Inflammatory macrophage treated with lipopolysaccharide for 1 hour (primary cell): ENCODE data around the gene FAM124A.

Experiments
- DNase-seq, 2 donors: peaks; one replicate each; pipeline ENCODE4 v3.0.0-alpha.2; 2020 to 2022

FAM124A gene

DNA sequence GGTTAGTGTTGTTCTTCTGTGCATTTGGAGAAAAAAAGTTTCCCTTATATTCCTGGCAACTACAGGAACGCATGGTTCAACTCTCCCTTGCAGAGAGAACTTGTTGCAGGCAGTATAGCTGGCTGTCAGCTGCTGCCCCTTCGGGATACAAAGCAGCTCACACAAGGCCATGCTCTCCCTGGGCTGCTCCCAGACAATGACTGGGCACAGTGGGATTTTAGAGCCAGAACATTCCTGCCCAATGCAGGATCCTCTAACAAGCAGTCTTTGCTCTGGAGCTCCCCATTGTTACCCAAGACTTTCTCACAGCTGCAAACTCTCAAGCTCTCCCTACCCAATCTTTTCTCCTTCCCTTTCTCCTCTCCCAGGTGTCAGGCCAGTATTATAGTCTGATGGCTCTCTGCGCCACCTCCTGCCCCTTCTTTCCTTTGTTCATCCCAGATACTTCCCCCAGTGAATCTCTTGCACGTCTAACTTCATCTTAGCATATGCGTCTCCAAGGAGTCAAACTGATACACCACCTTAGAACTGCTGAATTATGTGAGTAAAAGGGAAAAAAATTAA lies 89.8 kb downstream of the FAM124A start:
- DNase-seq = no peak

DNA sequence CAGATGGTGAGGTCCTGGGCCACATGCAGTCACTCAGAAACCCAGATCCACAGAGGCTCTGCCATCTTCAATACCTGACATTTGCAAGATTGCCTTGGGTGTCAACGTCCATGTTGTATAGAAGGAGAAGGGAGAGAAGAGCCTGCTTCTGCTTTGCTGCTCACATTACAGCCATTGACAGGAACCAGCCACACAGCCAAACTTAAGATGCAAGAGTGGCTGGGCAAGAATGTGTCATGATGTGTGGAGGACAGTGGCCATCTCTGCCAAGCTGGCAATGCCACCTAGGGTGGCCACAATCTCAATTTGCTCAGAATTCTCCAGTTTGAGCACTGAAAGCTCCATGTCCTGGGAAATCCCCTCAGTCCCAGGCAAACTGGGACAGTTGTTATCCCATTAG lies 91.4 kb downstream of the FAM124A start:
- no peak for DNase-seq

DNA sequence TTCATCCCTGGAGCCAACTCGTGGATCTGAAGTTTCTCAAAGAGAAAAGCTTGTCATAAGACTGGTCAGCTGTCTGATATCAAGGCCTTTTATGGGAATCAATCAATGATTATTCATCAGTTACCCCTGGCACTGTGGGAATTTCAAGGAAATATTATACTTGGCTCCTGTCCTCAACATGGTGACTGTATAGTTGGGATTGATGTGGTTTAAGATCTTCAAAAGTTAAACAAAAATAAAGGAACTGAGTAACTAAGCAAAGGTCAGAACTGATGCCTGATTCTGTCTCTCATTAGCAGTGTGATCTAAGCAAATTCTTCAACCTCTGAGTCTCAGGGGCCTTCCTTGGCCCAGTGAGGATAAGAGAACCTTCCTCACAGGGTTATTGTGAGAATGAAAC lies 95.1 kb downstream of the FAM124A start:
- no peak for DNase-seq

DNA sequence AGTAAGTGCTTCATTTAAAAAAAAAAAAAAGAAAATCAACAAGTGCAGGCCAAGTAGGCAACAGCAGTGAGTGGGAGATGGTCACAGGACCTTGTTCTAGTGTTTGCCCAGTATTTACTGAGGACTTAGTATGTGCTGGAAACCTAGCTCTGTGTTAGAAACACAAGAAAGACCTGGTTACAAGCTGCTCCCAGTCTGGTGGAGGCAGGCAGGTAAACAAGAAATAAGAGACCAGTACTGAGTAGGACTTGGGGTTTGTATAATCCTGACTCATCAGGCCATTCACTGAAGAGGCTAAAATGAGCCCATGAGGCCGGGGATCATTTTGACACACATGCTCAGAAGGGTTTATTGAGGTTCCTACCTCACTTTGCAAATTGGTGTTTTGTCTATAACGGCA lies 95.8 kb downstream of the FAM124A start:
- no peak for DNase-seq

DNA sequence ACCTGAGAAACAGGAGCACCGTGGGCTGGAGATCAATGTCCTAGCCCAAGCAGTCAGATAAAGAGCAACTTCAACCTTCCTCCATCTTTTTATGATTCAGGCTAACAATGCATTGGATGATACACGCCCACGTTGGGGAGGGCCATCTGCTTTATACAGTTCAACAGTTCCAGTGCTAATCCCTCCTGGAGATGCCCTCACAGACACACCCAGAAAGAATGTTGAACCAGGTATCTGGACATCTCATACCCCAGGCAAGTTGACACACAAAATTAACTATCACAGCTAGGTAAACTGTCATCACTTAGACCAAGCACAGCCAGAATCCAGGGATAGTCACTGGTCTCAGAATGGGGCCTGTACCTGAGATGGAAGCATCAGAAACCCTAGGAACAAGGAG lies 96.7 kb downstream of the FAM124A start:
- DNase-seq = no peak

DNA sequence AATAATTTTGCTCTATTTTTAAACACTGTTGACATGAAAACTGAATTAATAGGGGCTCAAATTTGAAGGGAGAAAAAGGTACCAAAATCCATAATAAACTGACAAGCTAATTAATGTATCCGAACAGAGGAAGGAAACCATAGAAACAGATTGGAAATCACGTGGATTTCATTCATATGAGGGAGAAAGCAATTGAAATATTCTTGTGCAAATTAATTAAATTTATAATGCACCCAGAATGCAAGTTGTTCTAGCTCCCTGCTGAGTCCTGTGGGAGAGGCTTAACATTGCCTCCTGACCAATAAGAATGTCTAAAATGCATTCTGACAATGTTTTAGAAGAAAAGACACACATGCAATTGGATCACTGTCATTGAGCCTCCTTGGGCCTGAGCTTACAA lies 99.6 kb downstream of the FAM124A start:
- DNase-seq = no peak

DNA sequence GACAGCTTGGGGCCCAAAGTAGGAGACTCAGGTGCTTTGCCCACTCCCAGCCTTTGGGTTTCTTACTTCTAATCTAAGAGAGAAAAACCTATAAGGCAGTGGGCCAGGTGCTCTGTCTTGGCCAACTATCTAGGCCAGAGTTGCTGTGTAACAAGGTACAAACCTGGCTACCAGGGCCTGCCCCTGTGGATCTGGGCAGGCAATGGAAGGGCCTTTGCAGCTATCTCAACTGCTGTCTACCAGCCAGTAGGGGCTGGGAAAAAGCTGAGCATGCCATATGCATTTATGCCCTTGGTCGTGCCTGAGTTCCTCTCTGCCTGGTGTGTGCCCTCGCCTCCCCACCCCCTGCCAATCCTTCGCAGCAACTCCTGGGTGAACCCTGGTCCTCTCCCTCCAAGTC lies 100.6 kb downstream of the FAM124A start:
- DNase-seq = no peak

DNA sequence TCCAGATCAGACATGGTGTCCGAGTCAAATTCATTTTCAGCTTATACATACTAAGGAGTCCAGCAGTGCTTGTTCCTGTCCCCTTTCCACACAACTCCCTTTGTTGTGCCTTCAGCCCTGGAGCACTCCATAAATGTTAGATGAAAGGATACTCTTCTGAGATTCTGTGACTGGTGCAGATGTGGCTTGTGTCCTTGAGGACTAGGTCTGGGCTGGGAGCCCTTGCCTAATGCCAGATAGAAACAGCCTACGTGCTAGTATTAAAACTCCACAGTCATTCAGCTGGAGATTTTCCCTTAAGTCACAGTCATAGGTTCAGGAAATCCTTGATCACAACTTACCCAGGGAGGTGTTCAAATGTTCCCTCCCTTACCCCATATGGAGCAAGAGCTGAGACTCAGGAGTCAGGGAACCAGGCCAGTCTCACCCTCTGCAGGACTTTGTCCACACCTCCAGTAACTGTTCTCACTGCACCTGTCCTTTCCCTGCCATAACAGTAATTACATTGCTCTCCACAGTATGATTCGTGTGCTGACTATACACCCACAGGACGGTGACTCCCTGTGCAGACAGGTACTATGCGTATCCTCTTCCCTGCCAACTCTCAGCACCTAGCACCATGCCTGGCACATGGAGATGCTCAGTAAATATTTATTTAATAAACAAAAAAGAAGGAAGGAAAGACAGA lies 101.8 kb downstream of the FAM124A start:
- no peak for DNase-seq

DNA sequence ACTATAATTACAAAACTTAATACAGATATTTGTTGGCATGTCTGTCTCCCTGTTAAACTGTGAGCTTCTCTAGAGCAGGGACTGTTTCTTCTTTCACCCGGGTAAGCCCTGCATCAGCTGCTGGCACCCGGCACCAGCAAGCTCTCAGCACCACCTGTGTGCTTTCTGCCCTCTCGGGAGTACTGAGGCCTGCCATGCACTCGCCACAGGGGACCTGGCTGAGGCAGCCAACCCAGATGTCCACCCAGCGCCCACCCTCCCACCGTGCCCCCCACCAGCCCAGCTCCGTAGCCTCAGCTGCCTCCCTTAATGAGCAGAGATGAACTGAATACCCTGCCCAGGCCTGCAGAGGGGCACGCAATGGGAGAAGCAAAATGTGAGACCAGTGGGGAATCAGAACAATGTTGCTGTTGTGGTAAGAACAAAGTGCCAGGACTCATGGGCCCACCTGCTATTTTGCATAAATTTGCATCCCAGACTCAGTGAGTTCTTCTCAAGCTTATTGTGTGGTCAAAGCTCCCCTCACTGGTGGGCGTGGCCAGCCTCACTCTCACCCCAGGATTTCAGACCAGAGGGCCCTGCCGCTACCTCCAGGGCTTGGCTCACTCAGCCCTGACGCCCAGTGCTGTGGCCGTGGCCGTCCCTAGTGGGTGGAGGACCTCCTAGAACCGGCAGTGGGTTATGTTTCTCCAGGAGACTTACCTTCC lies 102.7 kb downstream of the FAM124A start:
- DNase-seq = no peak

DNA sequence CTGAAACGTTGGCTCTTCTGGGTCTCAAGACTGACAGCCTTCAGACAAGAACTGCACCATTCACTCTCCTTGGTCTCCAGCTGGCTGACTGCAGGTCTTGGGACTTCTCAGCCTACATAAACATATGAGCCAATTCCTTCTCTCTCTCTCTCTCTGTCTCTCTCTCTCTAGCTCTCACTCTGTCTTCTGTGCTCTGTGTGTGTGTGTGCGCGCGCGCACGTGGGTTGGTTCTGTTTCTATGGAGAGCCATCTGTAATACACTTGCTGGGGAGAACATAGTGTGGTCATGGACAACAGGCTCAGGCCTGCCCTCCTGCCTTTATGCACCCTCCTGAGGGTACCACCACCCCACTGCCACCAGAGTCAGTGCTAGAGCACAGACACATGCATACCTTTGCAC lies 103.6 kb downstream of the FAM124A start:
- DNase-seq = no peak

DNA sequence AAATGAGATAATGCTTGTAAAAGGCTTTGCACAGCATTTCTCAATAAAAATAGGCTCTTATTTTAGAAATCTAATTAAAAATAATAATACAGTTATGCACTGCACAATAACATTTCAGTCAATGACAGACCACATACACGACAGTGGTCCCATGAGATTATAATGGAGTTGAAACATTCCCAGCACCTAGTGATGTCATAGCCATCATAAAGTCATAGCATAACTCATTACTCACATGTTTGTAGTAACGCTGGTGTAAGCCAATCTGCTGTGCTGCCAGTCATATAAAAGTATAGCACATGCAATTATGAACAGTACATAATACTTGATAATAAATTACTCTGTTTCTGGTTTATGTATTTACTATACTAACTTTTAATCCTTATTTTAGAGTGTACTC lies 104.6 kb downstream of the FAM124A start:
- DNase-seq = no peak

DNA sequence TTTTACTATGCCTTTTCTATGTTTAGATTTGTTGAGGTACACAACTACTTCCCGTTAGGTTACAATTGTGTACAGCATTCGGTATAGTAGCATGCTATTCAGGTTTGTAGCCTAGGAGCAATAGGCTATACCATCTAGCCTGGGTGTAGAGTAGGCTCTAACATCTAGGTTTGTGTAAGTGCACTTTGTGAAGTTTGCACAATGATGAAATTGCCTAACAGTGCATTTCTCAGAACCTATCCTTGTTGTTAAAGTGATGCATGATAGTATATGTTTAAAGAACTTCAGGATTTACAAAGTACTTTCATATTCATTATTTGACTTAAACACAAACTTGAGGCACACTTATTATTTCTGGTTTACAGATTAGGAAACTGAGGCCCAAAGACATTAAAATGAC lies 105.8 kb downstream of the FAM124A start:
- peak; percentile 46 to 51 for DNase-seq

DNA sequence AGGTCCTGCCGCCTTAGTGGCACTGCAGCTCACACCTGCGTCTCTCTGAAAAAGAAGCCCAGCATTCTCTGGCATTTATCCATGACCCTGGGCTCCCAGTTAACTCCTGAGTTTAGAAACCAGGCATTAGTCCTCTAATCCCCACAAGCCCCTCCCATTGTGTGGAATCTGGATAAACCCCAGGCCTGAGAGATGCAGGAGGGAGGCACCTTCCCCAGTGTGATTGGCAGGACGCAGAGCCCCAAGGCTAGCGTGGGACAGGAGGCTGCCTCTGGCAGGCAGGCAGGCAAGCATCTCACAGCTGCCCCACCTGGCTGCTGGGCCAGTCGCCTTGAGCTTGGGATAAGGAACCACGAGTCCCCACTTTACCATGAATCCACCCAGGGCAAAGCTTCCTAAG lies 106.3 kb downstream of the FAM124A start:
- no peak for DNase-seq

DNA sequence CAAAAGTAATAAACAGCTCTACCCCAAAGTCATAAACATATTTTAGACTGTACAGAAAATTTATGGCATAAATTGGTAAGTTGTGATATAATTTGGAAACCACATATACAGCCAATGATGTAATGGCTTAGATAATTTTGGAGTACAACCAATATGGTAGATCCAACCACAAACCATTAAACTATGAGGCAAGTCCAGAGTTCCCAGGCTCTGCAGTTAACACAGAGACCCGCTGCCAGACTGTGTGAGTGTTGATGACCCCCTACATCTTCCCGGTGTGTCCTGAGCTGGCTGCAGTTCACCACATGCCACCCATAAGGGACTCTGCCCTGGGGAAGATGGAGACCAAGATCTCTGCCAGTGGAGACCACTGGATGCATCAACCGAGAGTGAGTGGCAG lies 107.4 kb downstream of the FAM124A start:
- DNase-seq = peak; percentile 28 to 54

DNA sequence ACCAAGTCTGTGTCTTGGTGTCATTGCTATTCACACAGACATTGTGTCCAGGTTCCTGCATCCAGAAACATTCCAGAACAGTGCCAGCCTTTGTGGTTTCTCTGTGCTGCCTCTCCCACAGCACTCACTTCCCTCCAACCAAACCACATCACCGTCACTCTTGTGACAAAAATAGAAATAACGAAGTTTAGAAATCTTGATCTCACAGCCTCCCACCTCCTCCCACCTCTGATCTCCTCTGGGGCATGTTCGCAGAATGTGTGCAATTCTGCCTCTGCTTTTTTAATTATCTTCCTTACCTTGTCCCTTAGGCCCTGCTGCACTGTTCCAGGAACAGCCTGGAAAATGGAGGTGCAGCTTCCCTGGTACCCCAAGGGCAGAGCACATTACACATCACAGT lies 108.6 kb downstream of the FAM124A start:
- DNase-seq = peak; percentile 82 to 95

DNA sequence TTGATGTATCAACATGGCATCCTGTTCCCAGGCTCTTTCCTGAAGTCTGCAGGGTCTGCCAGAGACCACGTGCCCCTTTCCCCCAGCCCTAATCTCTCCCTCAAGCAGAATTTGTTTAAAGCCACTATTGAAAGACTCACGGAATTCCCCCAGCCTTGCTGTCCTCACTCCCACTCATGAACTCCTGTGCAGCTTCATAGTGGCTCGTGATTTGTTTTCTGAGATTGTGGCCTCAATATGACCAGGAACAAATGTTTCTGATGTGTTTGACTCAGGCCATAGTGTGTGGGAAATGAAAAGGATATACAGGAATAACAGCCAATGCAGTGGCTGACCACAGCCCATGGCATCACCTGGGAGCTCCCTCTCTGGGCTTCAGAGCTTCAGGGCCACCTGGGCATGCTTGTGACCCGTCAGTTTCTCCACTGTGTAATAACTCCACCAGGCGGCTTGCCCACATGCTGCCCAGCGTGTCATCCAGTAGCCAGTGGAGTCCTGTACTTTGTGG lies 109.2 kb downstream of the FAM124A start:
- DNase-seq = peak; percentile 60 to 94

DNA sequence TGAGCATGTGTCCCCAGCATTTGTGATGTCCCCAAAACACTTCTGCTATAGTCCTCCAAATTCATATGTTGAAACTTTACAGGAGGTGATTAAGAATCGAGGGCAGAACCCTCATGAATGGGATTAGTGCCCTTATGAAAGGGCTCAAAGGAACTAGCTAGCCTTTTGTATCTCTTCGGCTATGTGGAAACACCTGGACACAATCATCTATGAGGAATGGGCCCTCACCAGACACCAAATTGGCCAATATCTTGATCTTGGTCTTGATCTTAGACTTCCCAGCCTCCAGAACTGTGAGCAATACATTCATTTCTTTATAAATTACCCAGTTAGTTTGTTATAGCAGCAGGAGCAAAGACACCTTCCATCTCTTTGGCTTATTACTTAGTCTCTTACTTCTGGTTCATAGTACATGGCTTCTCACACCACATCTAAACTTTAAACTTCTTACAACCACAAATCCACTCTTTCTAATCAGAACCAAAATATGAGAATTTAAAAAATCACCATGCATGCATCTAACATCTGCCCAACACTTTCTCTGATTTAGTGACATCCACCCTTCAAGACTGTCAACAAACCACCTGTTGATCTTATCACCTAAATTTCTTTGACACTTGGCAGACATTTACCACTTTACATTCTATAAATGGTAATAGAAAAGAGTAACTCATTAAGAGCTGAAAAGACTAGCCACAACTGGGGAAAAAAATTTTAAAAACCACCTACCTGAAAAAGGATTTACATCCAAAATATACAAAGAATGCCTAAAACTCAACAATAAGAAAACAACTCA lies 110.6 kb downstream of the FAM124A start:
- no peak for DNase-seq

DNA sequence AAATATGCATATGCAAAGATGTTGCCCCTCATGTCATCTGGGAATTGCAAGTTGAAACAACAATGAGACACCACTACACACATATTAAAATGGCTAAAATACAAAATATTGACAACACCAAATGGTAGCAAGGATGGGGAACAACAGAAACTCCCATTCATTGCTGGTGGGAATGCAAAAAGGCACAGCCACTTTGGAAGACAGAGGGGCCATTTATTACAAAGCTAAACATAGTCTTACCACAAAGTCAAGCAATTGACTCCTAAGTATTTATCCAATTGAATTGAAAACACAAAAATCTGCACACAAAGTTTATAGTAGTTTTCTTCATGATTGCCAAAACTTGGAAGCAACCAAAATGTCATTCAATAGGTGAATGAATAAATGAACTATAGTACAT lies 111.2 kb downstream of the FAM124A start:
- DNase-seq = no peak

DNA sequence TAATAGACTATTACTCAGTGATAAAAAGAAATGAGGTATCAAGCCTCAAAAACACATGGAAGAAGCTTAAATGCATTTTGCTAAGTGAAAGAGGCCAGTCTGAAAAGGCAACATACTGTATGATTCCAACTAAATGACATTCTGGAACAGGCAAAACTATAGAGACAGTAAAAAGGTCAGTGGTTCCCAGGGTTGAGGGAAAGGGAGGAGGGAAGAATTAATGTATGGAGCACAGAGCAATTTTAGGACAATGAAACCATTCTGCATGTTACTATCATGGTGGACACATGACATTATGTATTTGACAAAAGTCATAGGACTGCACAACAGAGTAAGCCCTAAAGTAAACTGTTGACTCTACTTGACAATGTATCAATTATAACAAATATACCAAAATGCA lies 111.6 kb downstream of the FAM124A start:
- DNase-seq = no peak
